SK-N-SH (cell line): ENCODE results near the gene KRT80. TPM values are rescaled to one million over a fixed set of nuclear protein-coding genes. Genes with fewer than 3 reads are reported as not detected.
A peak's percentile ranks its signal among the peaks of the same experiment; 100 is the strongest.

ENCODE experiments used
- CTCF ChIA-PET: fragments of 300-600, 350-600 bp; formaldehyde crosslinking; extraction: SDS; loops from one replicate; lab custom pipeline; 2021; lab: Yijun Ruan, JAX
- POLR2A ChIA-PET: fragments of 350-600 bp; sonication (Branson Sonifier 250); formaldehyde crosslinking; extraction: SDS; loops from one replicate; lab custom pipeline; 2020; ENCODE audit warnings: antibody characterized with exemption, inconsistent platforms; lab: Yijun Ruan, JAX
- DNase-seq: peaks from one replicate; pipeline ENCODE4 v3.0.0; 2012
- H2AFZ ChIP-seq: fragments of 200-600 bp; sonication (generic); 2 replicates; pipeline ENCODE4 v1.8.1; 2016; ENCODE audit warnings: antibody characterized with exemption, mild to moderate bottlenecking, low read depth
- H3F3A ChIP-seq: fragments of 200-600 bp; sonication (generic); replicated peaks from 2 replicates; pipeline ENCODE3; 2016; ENCODE audit warnings: antibody characterized with exemption, mild to moderate bottlenecking; ENCODE audit not compliant: insufficient read depth
- H3K27ac ChIP-seq, 2 experiments: fragments of 200-500 bp in 1 of 2; fragments of 200-600 bp in 1 of 2; sonication (Bioruptor generic) in 1 of 2; sonication (generic), shearing (Covaris generic) in 1 of 2; 2 replicates each; pipeline versions ENCODE4 v1.5.1 to v1.6.1; 2014 to 2016; ENCODE audit warnings: low read depth in 2 of 2, inconsistent platforms in 1 of 2, low read length in 1 of 2, mild to moderate bottlenecking in 1 of 2, mixed read lengths in 1 of 2
- H3K27me3 ChIP-seq: fragments of 200-600 bp; sonication (generic), shearing (Covaris generic); 2 replicates; pipeline ENCODE4 v1.6.1; 2016; ENCODE audit warnings: mixed run types; ENCODE audit not compliant: insufficient read depth
- H3K36me3 ChIP-seq, 2 experiments: fragments of 200-500 bp in 1 of 2; fragments of 200-600 bp in 1 of 2; sonication (Bioruptor generic) in 1 of 2; sonication (generic) in 1 of 2; replicated peaks in 1 of 2; 2 replicates each; pipeline versions ENCODE3 to v1.5.1; 2014 to 2016; ENCODE audit warnings: low read length in 1 of 2, mild to moderate bottlenecking in 1 of 2; ENCODE audit not compliant: insufficient read depth in 2 of 2, control insufficient read depth in 1 of 2
- H3K4me1 ChIP-seq, 2 experiments: fragments of 200-500 bp in 1 of 2; fragments of 200-600 bp in 1 of 2; sonication (Bioruptor generic) in 1 of 2; sonication (generic), shearing (Covaris generic) in 1 of 2; 2 replicates each; pipeline versions ENCODE4 v1.5.1 to v1.6.1; 2014 to 2016; ENCODE audit warnings: low read depth in 1 of 2, low read length in 1 of 2, mixed run types in 1 of 2; ENCODE audit not compliant: insufficient read depth in 2 of 2, control insufficient read depth in 1 of 2
- H3K4me2 ChIP-seq: fragments of 200-600 bp; sonication (generic), shearing (Covaris generic); 2 replicates; pipeline ENCODE4 v1.6.1; 2017; ENCODE audit warnings: mixed run types
- H3K4me3 ChIP-seq, 2 experiments: fragments of 200-500 bp in 1 of 2; fragments of 200-600 bp in 1 of 2; sonication (Bioruptor generic) in 1 of 2; sonication (generic), shearing (Covaris generic) in 1 of 2; 2 replicates each; pipeline versions ENCODE4 v1.5.1 to v1.8.1; 2014 to 2016; ENCODE audit warnings: low read depth in 2 of 2, inconsistent platforms in 1 of 2, low read length in 1 of 2, mild to moderate bottlenecking in 1 of 2, mixed read lengths in 1 of 2, moderate library complexity in 1 of 2
- H3K79me2 ChIP-seq: fragments of 200-600 bp; sonication (generic); 2 replicates; pipeline ENCODE4 v1.8.1; 2017; ENCODE audit warnings: mild to moderate bottlenecking; ENCODE audit not compliant: insufficient read depth
- H3K9ac ChIP-seq: fragments of 200-600 bp; sonication (generic); 2 replicates; pipeline ENCODE4 v1.6.1; 2017; ENCODE audit warnings: mixed run types
- H3K9me2 ChIP-seq: fragments of 200-600 bp; sonication (generic); 2 replicates; pipeline ENCODE4 v1.6.1; 2017; ENCODE audit warnings: mixed run types
- H3K9me3 ChIP-seq: fragments of 200-600 bp; sonication (generic); 2 replicates; pipeline ENCODE4 v1.6.1; 2017; ENCODE audit warnings: mixed run types, mild to moderate bottlenecking, moderate library complexity
- H4K20me1 ChIP-seq: fragments of 200-600 bp; sonication (generic); 2 replicates; pipeline ENCODE4 v1.6.1; 2017; ENCODE audit warnings: mild to moderate bottlenecking, mixed run types; ENCODE audit not compliant: insufficient read depth
- ELF1 ChIP-seq: IDR thresholded peaks from 2 replicates; pipeline ENCODE4 v1.4.0; 2012
- EP300 ChIP-seq, 2 experiments: IDR thresholded peaks; 2 replicates each; pipeline versions ENCODE4 v1.4.0 to v1.6.1; 2012; ENCODE audit warnings: borderline replicate concordance in 1 of 2, low read depth in 1 of 2, low read length in 1 of 2
- FOXM1 ChIP-seq: IDR thresholded peaks from 2 replicates; pipeline ENCODE4 v1.4.0; 2012; ENCODE audit warnings: low read depth, mild to moderate bottlenecking
- GABPA ChIP-seq: IDR thresholded peaks from 2 replicates; pipeline ENCODE4 v1.4.0; 2012; ENCODE audit warnings: low read depth, mild to moderate bottlenecking
- GATA2 ChIP-seq: sonication (generic); formaldehyde crosslinking; IDR thresholded peaks from 2 replicates; pipeline ENCODE4 v1.5.0; 2020; ENCODE audit warnings: mild to moderate bottlenecking, missing genetic modification reagents
- JUND ChIP-seq: IDR thresholded peaks from 2 replicates; pipeline ENCODE4 v1.4.0; 2012
- NFIC ChIP-seq: IDR thresholded peaks from 2 replicates; pipeline ENCODE4 v1.4.0; 2012; ENCODE audit warnings: borderline replicate concordance
- NRF1 ChIP-seq: IDR thresholded peaks from 2 replicates; pipeline ENCODE4 v1.6.1; 2012; ENCODE audit warnings: low read depth, mild to moderate bottlenecking, low read length
- RCOR1 ChIP-seq: fragments of 150-350 bp; IDR thresholded peaks from 2 replicates; pipeline ENCODE4 v1.6.1; 2017; ENCODE audit warnings: antibody characterized with exemption, low read length
- RFX5 ChIP-seq: IDR thresholded peaks from 2 replicates; pipeline ENCODE4 v1.6.1; 2012; ENCODE audit warnings: mild to moderate bottlenecking, improper control_type of control experiment, low read length
- RXRA ChIP-seq: IDR thresholded peaks from 2 replicates; pipeline ENCODE4 v1.4.0; 2012; ENCODE audit warnings: low read depth, mild to moderate bottlenecking, borderline replicate concordance
- TAF1 ChIP-seq: IDR thresholded peaks from 2 replicates; pipeline ENCODE4 v1.6.1; 2012; ENCODE audit warnings: low read depth, mild to moderate bottlenecking, low read length, moderate library complexity, borderline replicate concordance
- TCF12 ChIP-seq: IDR thresholded peaks from 2 replicates; pipeline ENCODE4 v1.4.0; 2012
- TEAD4 ChIP-seq: IDR thresholded peaks from 2 replicates; pipeline ENCODE4 v1.4.0; 2012; ENCODE audit warnings: mild to moderate bottlenecking, borderline replicate concordance; ENCODE audit not compliant: insufficient read depth
- YY1 ChIP-seq: IDR thresholded peaks from 2 replicates; pipeline ENCODE4 v1.4.0; 2012; ENCODE audit warnings: low read depth, mild to moderate bottlenecking
- WGBS: methylation state at CpG from one replicate; pipeline ENCODE4 v1.1.6; 2017; ENCODE audit warnings: low lambda C conversion rate; 5-methylcytosine and 5-hydroxymethylcytosine counted together
- polyA plus RNA-seq, 3 experiments: library from polyadenylated mRNA; depleted of rRNA; stranded (reverse); fragments of >200 nt; gene quantifications; 2 replicates each; pipeline ENCODE4 v1.2.3, GENCODE V29; 2012
- TF ChIP-seq, protein P1 (sequence below): IDR thresholded peaks from 2 replicates; pipeline ENCODE4; 2012
- TF ChIP-seq, protein P2 (sequence below): IDR thresholded peaks from 2 replicates; pipeline ENCODE4 v1.4.0; 2012; ENCODE audit warnings: low read depth
- TF ChIP-seq, protein P3 (sequence below): IDR thresholded peaks from 2 replicates; pipeline ENCODE4 v1.4.0; 2012; ENCODE audit warnings: low read depth, borderline replicate concordance
- TF ChIP-seq, protein P4 (sequence below): IDR thresholded peaks from 2 replicates; pipeline ENCODE4 v1.4.0; 2012; ENCODE audit warnings: low read depth, borderline replicate concordance
- TF ChIP-seq, protein P5 (sequence below): fragments of 150-350 bp; IDR thresholded peaks from 2 replicates; pipeline ENCODE4 v1.6.1; 2016; ENCODE audit warnings: mild to moderate bottlenecking, low read depth, low read length

KRT80 gene
- polyA plus RNA-seq, 1 of the 3 experiments (the other 2 are of a cell fraction) = 14.9 TPM

DNA sequence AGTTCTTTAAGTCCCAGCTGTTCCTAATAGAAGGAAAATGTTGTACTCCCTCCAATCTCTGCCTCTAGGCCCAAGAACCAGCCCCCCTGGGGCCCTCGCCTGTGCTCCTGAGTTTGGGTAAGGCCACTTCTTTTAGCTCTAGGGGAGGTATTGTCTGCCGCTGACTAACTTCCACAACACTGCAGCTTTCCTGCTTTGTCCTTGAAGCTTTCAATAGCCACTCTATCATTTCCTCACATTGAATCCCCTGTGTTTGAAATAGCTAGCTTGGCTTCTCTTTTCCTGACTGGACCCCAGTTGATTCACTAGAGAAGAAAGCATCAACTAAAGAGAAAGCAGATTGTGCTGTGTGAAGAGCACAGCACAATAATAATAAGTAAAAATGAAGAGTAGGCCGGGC lies 28.8 kb downstream of the KRT80 start:
- Histone ChIP-seq H3K4me3 (no peak overlapping the region), H3K9me2 (no peaks in the 10 kb centered on the region), H4K20me1 (no peaks in the 10 kb centered on the region), H2AFZ (no peak overlapping the region), H3K36me3 (no peaks in the 10 kb centered on the region), H3K9ac (0 out of 2 replicates have a peak overlapping the region, but pooled peaks have one; percentile 18), H3F3A (peaks cover 13% of the 10 kb centered on the region), H3K27me3 (no peaks in the 10 kb centered on the region), H3K27ac (no peak overlapping the region), H3K9me3 (no peaks in the 10 kb centered on the region), H3K4me2 (no peak overlapping the region), H3K4me1 (peaks cover 10% of the 10 kb centered on the region in 2 experiments; a peak in 3 of 4 replicates), H3K79me2 (no peaks in the 10 kb centered on the region)
- ChIA-PET POLR2A (no interaction called here), CTCF (interaction anchor here (0.8 kb wide), 1 partner anchor 24 kb away, joined by 3 read pairs; no protein-coding TSS in a partner anchor)
- TF ChIP-seq EP300 (IDR thresholded peaks at IDR 0.05; ENCODE audit: borderline replicate concordance in 1 of 2, low read depth in 1 of 2, low read length in 1 of 2) (no peak), NFIC (no peak), ELF1 (no peak), RFX5 (no peak), TCF12 (no peak), GATA2 (CRISPR knock-in tag) (no peak), NRF1 (no peak), GABPA (no peak), FOXM1 (no peak), TEAD4 (no peak), TAF1 (no peak), JUND (no peak), RXRA (no peak), RCOR1 (no peak), YY1 (no peak)
- TF ChIP-seq, protein P1, sequence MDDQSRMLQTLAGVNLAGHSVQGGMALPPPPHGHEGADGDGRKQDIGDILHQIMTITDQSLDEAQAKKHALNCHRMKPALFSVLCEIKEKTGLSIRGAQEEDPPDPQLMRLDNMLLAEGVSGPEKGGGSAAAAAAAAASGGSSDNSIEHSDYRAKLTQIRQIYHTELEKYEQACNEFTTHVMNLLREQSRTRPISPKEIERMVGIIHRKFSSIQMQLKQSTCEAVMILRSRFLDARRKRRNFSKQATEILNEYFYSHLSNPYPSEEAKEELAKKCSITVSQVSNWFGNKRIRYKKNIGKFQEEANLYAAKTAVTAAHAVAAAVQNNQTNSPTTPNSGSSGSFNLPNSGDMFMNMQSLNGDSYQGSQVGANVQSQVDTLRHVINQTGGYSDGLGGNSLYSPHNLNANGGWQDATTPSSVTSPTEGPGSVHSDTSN = no peak
- TF ChIP-seq, protein P2, sequence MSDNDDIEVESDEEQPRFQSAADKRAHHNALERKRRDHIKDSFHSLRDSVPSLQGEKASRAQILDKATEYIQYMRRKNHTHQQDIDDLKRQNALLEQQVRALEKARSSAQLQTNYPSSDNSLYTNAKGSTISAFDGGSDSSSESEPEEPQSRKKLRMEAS = no peak
- TF ChIP-seq, protein P3, sequence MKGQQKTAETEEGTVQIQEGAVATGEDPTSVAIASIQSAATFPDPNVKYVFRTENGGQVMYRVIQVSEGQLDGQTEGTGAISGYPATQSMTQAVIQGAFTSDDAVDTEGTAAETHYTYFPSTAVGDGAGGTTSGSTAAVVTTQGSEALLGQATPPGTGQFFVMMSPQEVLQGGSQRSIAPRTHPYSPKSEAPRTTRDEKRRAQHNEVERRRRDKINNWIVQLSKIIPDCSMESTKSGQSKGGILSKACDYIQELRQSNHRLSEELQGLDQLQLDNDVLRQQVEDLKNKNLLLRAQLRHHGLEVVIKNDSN = no peak
- TF ChIP-seq, protein P4, sequence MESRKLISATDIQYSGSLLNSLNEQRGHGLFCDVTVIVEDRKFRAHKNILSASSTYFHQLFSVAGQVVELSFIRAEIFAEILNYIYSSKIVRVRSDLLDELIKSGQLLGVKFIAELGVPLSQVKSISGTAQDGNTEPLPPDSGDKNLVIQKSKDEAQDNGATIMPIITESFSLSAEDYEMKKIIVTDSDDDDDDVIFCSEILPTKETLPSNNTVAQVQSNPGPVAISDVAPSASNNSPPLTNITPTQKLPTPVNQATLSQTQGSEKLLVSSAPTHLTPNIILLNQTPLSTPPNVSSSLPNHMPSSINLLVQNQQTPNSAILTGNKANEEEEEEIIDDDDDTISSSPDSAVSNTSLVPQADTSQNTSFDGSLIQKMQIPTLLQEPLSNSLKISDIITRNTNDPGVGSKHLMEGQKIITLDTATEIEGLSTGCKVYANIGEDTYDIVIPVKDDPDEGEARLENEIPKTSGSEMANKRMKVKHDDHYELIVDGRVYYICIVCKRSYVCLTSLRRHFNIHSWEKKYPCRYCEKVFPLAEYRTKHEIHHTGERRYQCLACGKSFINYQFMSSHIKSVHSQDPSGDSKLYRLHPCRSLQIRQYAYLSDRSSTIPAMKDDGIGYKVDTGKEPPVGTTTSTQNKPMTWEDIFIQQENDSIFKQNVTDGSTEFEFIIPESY = no peak
- TF ChIP-seq, protein P5, sequence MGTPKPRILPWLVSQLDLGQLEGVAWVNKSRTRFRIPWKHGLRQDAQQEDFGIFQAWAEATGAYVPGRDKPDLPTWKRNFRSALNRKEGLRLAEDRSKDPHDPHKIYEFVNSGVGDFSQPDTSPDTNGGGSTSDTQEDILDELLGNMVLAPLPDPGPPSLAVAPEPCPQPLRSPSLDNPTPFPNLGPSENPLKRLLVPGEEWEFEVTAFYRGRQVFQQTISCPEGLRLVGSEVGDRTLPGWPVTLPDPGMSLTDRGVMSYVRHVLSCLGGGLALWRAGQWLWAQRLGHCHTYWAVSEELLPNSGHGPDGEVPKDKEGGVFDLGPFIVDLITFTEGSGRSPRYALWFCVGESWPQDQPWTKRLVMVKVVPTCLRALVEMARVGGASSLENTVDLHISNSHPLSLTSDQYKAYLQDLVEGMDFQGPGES = no peak
- 95% methylated on average over 3 of the region's 3 CpGs for WGBS
- DNase-seq = no peak
